Endothelial cell of umbilical vein (primary cell): ENCODE measurements around the gene FGA. TPM values are rescaled to one million over a fixed set of nuclear protein-coding genes. Genes with fewer than 3 reads are reported as not detected.

ENCODE experiments used
- BruUV-seq: library from RNA; stranded (reverse); fragments of 400-500 nt; replicated peaks from 2 replicates; lab custom pipeline; 2021; lab: Mats Ljungman, UMichigan
- CTCF ChIA-PET: fragments of 300-600, 350-600 bp; sonication (Branson Sonifier 250); formaldehyde crosslinking; loops from one replicate; lab custom pipeline; 2021; ENCODE audit warnings: antibody characterized with exemption, inconsistent platforms; lab: Charles Lee
- POLR2A ChIA-PET: fragments of 300-600, 350-600 bp; sonication (Branson Sonifier 250); formaldehyde crosslinking; loops from one replicate; lab custom pipeline; 2021; ENCODE audit warnings: antibody characterized with exemption, inconsistent platforms; lab: Charles Lee
- DNase-seq: peaks from one replicate; pipeline ENCODE4 v3.0.0-alpha.2; 2011; ENCODE audit warnings: low read depth, low spot score
- FAIRE-seq: peaks from 2 replicates; lab custom pipeline; 2011; peaks lifted over from hg19 to GRCh38; lab: Jason Lieb, UNC
- H2AFZ ChIP-seq: 2 replicates; pipeline ENCODE4 v1.6.0; 2012; ENCODE audit warnings: low read depth, low read length, control low read depth, inconsistent platforms
- H3K27ac ChIP-seq: 2 replicates; pipeline ENCODE4 v1.5.1; 2011; ENCODE audit warnings: low read depth, mild to moderate bottlenecking, control low read depth, low read length, moderate library complexity; ENCODE audit not compliant: insufficient read depth
- H3K27me3 ChIP-seq, 2 experiments: 2 replicates each; pipeline versions ENCODE4 v1.6.0 to v1.6.1; 2011; ENCODE audit warnings: low read length in 2 of 2, mixed read lengths in 1 of 2; ENCODE audit not compliant: control insufficient read depth in 2 of 2, insufficient read depth in 2 of 2
- H3K36me3 ChIP-seq, 2 experiments: 2 replicates in 1 of 2; 3 replicates in 1 of 2; pipeline ENCODE4 v1.5.1; 2011; ENCODE audit warnings: low read length in 2 of 2, mild to moderate bottlenecking in 1 of 2, moderate library complexity in 1 of 2; ENCODE audit not compliant: control insufficient read depth in 2 of 2, insufficient read depth in 2 of 2; ENCODE audit errors: extremely low read depth in 1 of 2
- H3K4me1 ChIP-seq: 3 replicates; pipeline ENCODE4 v1.5.1; 2011; ENCODE audit warnings: mild to moderate bottlenecking, low read length; ENCODE audit not compliant: control insufficient read depth, insufficient read depth; ENCODE audit errors: extremely low read depth
- H3K4me2 ChIP-seq: 2 replicates; pipeline ENCODE4 v1.6.1; 2011; ENCODE audit warnings: low read length, control low read depth, mixed read lengths; ENCODE audit not compliant: insufficient read depth
- H3K4me3 ChIP-seq, 3 experiments: fragments of 200-600 bp in 1 of 3; sonication (generic), shearing (Covaris generic) in 1 of 3; replicated peaks in 1 of 3; 2 replicates each; pipeline ENCODE4 v1.5.1; 2011 to 2016; ENCODE audit warnings: control low read depth in 3 of 3, low read length in 3 of 3, mild to moderate bottlenecking in 2 of 3, inconsistent platforms in 1 of 3, low read depth in 1 of 3, moderate library complexity in 1 of 3; ENCODE audit not compliant: insufficient read depth in 1 of 3
- H3K79me2 ChIP-seq: 2 replicates; pipeline ENCODE4 v1.6.0; 2012; ENCODE audit warnings: low read length, inconsistent platforms; ENCODE audit not compliant: control insufficient read depth, insufficient read depth
- H3K9ac ChIP-seq: replicated peaks from 2 replicates; pipeline ENCODE3; 2011; ENCODE audit warnings: low read length, control low read depth; ENCODE audit not compliant: insufficient read depth; ENCODE audit errors: extremely low read depth
- H3K9me1 ChIP-seq: replicated peaks from 3 replicates; pipeline ENCODE4 v1.6.0; 2011; ENCODE audit warnings: mild to moderate bottlenecking, low read length; ENCODE audit not compliant: control insufficient read depth, insufficient read depth; ENCODE audit errors: extremely low read depth
- H3K9me3 ChIP-seq: replicated peaks from 2 replicates; pipeline ENCODE4 v1.5.1; 2012; ENCODE audit warnings: low read length, inconsistent platforms; ENCODE audit not compliant: control insufficient read depth, insufficient read depth
- H4K20me1 ChIP-seq: replicated peaks from 2 replicates; pipeline ENCODE3; 2011; ENCODE audit warnings: mild to moderate bottlenecking, low read length; ENCODE audit not compliant: control insufficient read depth, insufficient read depth; ENCODE audit errors: extremely low read depth
- EZH2 ChIP-seq: IDR thresholded peaks from 2 replicates; pipeline ENCODE4 v1.6.1; 2012; ENCODE audit warnings: borderline replicate concordance, low read depth, mild to moderate bottlenecking, moderate library complexity, low read length, inconsistent platforms; ENCODE audit not compliant: severe bottlenecking
- FOS ChIP-seq: IDR thresholded peaks from 2 replicates; pipeline ENCODE4 v1.6.1; 2011; ENCODE audit warnings: mild to moderate bottlenecking, low read length, moderate library complexity, borderline replicate concordance; ENCODE audit not compliant: insufficient read depth
- GATA2 ChIP-seq: IDR thresholded peaks from 2 replicates; pipeline ENCODE4 v1.7.0; 2011; ENCODE audit warnings: low read depth, mild to moderate bottlenecking, moderate library complexity, mixed read lengths, low read length; ENCODE audit not compliant: insufficient read length, insufficient read depth
- JUN ChIP-seq: IDR thresholded peaks from 2 replicates; pipeline ENCODE4 v1.6.1; 2011; ENCODE audit warnings: borderline replicate concordance, low read depth; ENCODE audit not compliant: insufficient read length, insufficient read depth
- MYC ChIP-seq: IDR thresholded peaks from one replicate; pipeline ENCODE4 v1.6.1; 2011; ENCODE audit warnings: mild to moderate bottlenecking, low read depth, low read length
- POLR2A ChIP-seq: IDR thresholded peaks from 2 replicates; pipeline ENCODE4 v1.6.1; 2012; ENCODE audit warnings: low read depth, mild to moderate bottlenecking, control low read depth, low read length
- POLR2AphosphoS5 ChIP-seq: IDR thresholded peaks from 2 replicates; pipeline ENCODE4 v1.6.1; 2012; ENCODE audit warnings: low read depth, mild to moderate bottlenecking, control low read depth, low read length, moderate library complexity; ENCODE audit not compliant: insufficient read depth
- dilution Hi-C: fragments of 300-500 bp; cut with MboI; formaldehyde crosslinking; loops from one replicate; pipeline ENCODE4 v1.15.0; 2019; ENCODE audit warnings: low sequenced_read_pairs; ENCODE audit not compliant: extremely low pct_ligation_motif_present
- intact Hi-C: fragments of 100-400 bp; cut with micrococcal nuclease; formaldehyde crosslinking; loops from one replicate; pipeline ENCODE4 v1.10.0; 2022
- polyA plus RNA-seq, 4 experiments: library from polyadenylated mRNA; depleted of rRNA in 3 of 4; stranded (reverse) in 3 of 4; unstranded in 1 of 4; fragments of >200 nt; gene quantifications; 2 replicates each; pipeline versions ENCODE4 v1.2.1 to v1.2.3, GENCODE V29; 2011 to 2012; ENCODE audit warnings: missing spikeins in 1 of 4
- total RNA-seq: library from RNA; stranded (reverse); gene quantifications from 2 replicates; pipeline ENCODE4 v1.2.3, GENCODE V29; 2021
- TF ChIP-seq, protein P1 (sequence below): IDR thresholded peaks from 2 replicates; pipeline ENCODE4 v1.6.1; 2011; ENCODE audit not compliant: insufficient read depth, insufficient read length
- TF ChIP-seq, protein P2 (sequence below), 2 donors: IDR thresholded peaks; 1 replicate in 1 of 2; 2 replicates in 1 of 2; pipeline ENCODE4 v1.5.1; 2011; ENCODE audit warnings: low read length in 2 of 2, mild to moderate bottlenecking in 2 of 2, moderate library complexity in 2 of 2, control low read depth in 1 of 2, inconsistent platforms in 1 of 2, low read depth in 1 of 2; ENCODE audit not compliant: insufficient read depth in 1 of 2; ENCODE audit errors: extremely low read depth in 1 of 2

The FGA gene
- total and polyA plus RNA-seq, 2 donors (not counting 3 experiments of a cell fraction or from before 2014, with no cell fraction given) = not detected

DNA sequence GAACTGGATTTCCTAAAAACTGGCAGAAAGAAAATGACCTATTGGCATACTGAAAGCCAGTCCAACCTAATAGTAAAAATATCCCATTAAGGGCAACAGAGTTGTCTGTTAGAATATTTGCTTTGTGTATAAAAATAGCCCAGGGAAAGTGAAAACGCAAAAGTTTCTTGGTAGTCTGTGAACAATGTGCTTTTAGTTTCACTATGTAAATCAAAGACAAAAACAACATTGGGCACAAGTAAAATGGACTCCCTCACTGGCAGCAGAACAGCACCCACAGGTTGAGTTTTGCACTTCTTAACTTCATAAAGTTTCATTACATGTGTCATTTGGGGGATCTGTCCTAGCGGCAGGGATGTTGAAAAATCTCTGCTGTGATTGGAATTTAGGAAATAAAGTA, 26.2 kb upstream of the FGA start:
- no peak overlapping the region for H3K27ac ChIP-seq
- intact Hi-C loops = loop anchor here (5.0 kb wide), 1 partner anchor 829 kb away; the partner anchor contains the start of gene SFRP2
- H4K20me1 ChIP-seq = no peaks in the 10 kb centered on the region
- no peaks in the 10 kb centered on the region for H3K36me3 ChIP-seq
- H3K4me2 ChIP-seq = no peak overlapping the region
- dilution Hi-C loops = no loop called here
- no peaks in the 10 kb centered on the region for H3K9me1 ChIP-seq
- H3K79me2 ChIP-seq = no peaks in the 10 kb centered on the region
- FAIRE-seq (no peak), DNase-seq (no peak)
- H3K4me3 ChIP-seq = no peak overlapping the region
- no peak for TF ChIP-seq FOS
- CTCF ChIA-PET = interaction anchor here (0.9 to 5.2 kb wide), 3 partner anchors 9 to 64 kb away, joined by 3 to 112 read pairs (median 93); no protein-coding TSS in a partner anchor
- peaks cover 0 to 4% of the 10 kb centered on the region in 2 experiments for H3K27me3 ChIP-seq
- H3K9ac ChIP-seq = no peak overlapping the region
- H3K9me3 ChIP-seq = no peaks in the 10 kb centered on the region
- H3K4me1 ChIP-seq = no peaks in the 10 kb centered on the region
- POLR2A ChIA-PET = no interaction called here
- no TSS peak for BruUV-seq
- no peak overlapping the region for H2AFZ ChIP-seq

DNA sequence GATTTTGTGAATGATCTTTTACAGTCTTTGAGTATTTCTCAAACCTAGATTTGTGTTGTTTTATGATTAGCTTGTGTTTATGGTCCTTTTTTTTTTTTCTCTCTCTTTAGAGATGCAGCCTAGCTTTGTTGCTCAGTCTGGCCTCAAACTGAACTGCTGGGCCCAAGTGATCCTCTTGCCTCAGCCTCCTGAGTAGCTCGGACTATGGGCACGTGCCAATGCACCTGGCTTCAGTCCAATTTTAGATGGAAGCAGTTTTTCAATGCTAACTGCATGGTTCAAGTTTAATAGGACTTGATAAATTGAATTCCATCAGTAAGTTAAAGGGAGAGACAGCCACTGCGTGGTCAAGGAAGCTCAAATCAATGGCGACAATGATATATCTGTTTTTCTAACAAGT, 25.7 kb upstream of the FGA start:
- no peak for DNase-seq
- intact Hi-C loops = loop anchor here (5.0 kb wide), 1 partner anchor 829 kb away; the partner anchor contains the start of gene SFRP2
- CTCF ChIA-PET = interaction anchor here (0.9 to 5.2 kb wide), 4 partner anchors 10 to 63 kb away, joined by 3 to 112 read pairs (median 49); partner anchors contain the start of gene FGB
- BruUV-seq = no TSS peak
- no peaks in the 10 kb centered on the region for H3K4me1 ChIP-seq
- dilution Hi-C loops = no loop called here
- no peaks in the 10 kb centered on the region for H3K36me3 ChIP-seq
- TF ChIP-seq POLR2AphosphoS5 (no peak), GATA2 (no peak), EZH2 (no peak), FOS (no peak), MYC (no peak), POLR2A (no peak), JUN (no peak)
- TF ChIP-seq, protein P1, sequence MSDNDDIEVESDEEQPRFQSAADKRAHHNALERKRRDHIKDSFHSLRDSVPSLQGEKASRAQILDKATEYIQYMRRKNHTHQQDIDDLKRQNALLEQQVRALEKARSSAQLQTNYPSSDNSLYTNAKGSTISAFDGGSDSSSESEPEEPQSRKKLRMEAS = no peak
- TF ChIP-seq, protein P2, sequence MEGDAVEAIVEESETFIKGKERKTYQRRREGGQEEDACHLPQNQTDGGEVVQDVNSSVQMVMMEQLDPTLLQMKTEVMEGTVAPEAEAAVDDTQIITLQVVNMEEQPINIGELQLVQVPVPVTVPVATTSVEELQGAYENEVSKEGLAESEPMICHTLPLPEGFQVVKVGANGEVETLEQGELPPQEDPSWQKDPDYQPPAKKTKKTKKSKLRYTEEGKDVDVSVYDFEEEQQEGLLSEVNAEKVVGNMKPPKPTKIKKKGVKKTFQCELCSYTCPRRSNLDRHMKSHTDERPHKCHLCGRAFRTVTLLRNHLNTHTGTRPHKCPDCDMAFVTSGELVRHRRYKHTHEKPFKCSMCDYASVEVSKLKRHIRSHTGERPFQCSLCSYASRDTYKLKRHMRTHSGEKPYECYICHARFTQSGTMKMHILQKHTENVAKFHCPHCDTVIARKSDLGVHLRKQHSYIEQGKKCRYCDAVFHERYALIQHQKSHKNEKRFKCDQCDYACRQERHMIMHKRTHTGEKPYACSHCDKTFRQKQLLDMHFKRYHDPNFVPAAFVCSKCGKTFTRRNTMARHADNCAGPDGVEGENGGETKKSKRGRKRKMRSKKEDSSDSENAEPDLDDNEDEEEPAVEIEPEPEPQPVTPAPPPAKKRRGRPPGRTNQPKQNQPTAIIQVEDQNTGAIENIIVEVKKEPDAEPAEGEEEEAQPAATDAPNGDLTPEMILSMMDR (IDR thresholded peaks at IDR 0.05; ENCODE audit: extremely low read depth in 1 of 2, insufficient read depth in 1 of 2, low read depth in 1 of 2, low read length in 2 of 2) = no peak
- H3K4me3 ChIP-seq = no peak overlapping the region
- no peaks in the 10 kb centered on the region for H3K79me2 ChIP-seq
- no peak overlapping the region for H3K4me2 ChIP-seq
- H3K9me3 ChIP-seq = no peaks in the 10 kb centered on the region
- POLR2A ChIA-PET = no interaction called here
- H3K27me3 ChIP-seq = peaks cover 0 to 4% of the 10 kb centered on the region in 2 experiments
- H3K9me1 ChIP-seq = no peaks in the 10 kb centered on the region
- H2AFZ ChIP-seq = no peak overlapping the region
- no peak for FAIRE-seq
- no peak overlapping the region for H3K9ac ChIP-seq
- no peaks in the 10 kb centered on the region for H4K20me1 ChIP-seq
- H3K27ac ChIP-seq = no peak overlapping the region
